Tibial artery (tissue), 4 donors: Measurements from ENCODE around the gene PIK3C2G.

ENCODE experiments used
- DNase-seq, 2 donors: peaks; one replicate each; pipeline ENCODE4 v3.0.0-alpha.2; 2019
- H3K27ac ChIP-seq, 2 donors: fragments of 200-600 bp; sonication (generic) in 1 of 2; 1 replicate in 1 of 2; 2 replicates in 1 of 2; pipeline ENCODE4 v1.5.1; 2018 to 2019; ENCODE audit warnings: mild to moderate bottlenecking in 1 of 2
- H3K27me3 ChIP-seq, 2 donors: fragments of 200-600 bp; sonication (generic) in 1 of 2; one replicate each; pipeline versions ENCODE4 v1.5.1 to v1.6.0; 2016 to 2019
- H3K36me3 ChIP-seq, 3 donors: fragments of 200-600 bp; sonication (generic) in 2 of 3; one replicate each; pipeline ENCODE4 v1.5.1; 2016 to 2019; ENCODE audit warnings: mild to moderate bottlenecking in 2 of 3
- H3K4me1 ChIP-seq, 4 donors: fragments of 200-600 bp; sonication (generic) in 2 of 4; 1 replicate in 3 of 4; 2 replicates in 1 of 4; pipeline ENCODE4 v1.5.1; 2016 to 2019
- H3K4me3 ChIP-seq, 2 donors: fragments of 200-600 bp; sonication (generic) in 1 of 2; 1 replicate in 1 of 2; 2 replicates in 1 of 2; pipeline ENCODE4 v1.5.1; 2018 to 2019; ENCODE audit warnings: mild to moderate bottlenecking in 2 of 2
- H3K9me3 ChIP-seq, 3 donors: fragments of 200-600 bp; sonication (generic) in 1 of 3; one replicate each; pipeline ENCODE4 v1.5.1; 2016 to 2019
- CTCF ChIP-seq, 2 experiments: fragments of 200-600 bp in 1 of 2; fragments of 450-650 bp in 1 of 2; IDR thresholded peaks; one replicate each; pipeline ENCODE4 v1.5.1; 2017 to 2019; ENCODE audit warnings: antibody characterized with exemption in 2 of 2, mild to moderate bottlenecking in 1 of 2, moderate library complexity in 1 of 2
- intact Hi-C: fragments of 100-400 bp; cut with DNase I; formaldehyde crosslinking; loops from one replicate; pipeline ENCODE4 v1.15.0; 2023; ENCODE audit warnings: low total_unique reads

The PIK3C2G gene

GRCh38 chr12:18358077-18358476, 96.8 kb downstream of the PIK3C2G start:
- no peaks in the 10 kb centered on the region for H3K9me3 ChIP-seq
- no peaks in the 10 kb centered on the region for H3K27me3 ChIP-seq
- DNase-seq: no peak
- no peaks in the 10 kb centered on the region for H3K4me1 ChIP-seq
- H3K27ac ChIP-seq: no peak overlapping the region
- TF ChIP-seq CTCF (IDR thresholded peaks at IDR 0.05): no peak
- H3K36me3 ChIP-seq: peaks cover 0 to under 1% (median 0%) of the 10 kb centered on the region in 3 donors
- intact Hi-C loops: no loop called here
- no peak overlapping the region for H3K4me3 ChIP-seq

- no peak overlapping the region for H3K27ac ChIP-seq
- H3K36me3 ChIP-seq: no peaks in the 10 kb centered on the region
- no peaks in the 10 kb centered on the region for H3K27me3 ChIP-seq
- TF ChIP-seq CTCF (IDR thresholded peaks at IDR 0.05): no peak
- no peak overlapping the region for H3K4me3 ChIP-seq
- no peak for DNase-seq
- no peaks in the 10 kb centered on the region for H3K4me1 ChIP-seq
- intact Hi-C loops: no loop called here
- H3K9me3 ChIP-seq: no peaks in the 10 kb centered on the region
Observed at GRCh38 chr12:18358930-18359329, 97.6 kb downstream of the PIK3C2G start.

GRCh38 chr12:18361433-18361832, 100.1 kb downstream of the PIK3C2G start:
- DNase-seq: no peak
- no peak overlapping the region for H3K4me3 ChIP-seq
- no peaks in the 10 kb centered on the region for H3K27me3 ChIP-seq
- H3K4me1 ChIP-seq: no peaks in the 10 kb centered on the region
- no peak overlapping the region for H3K27ac ChIP-seq
- no peaks in the 10 kb centered on the region for H3K36me3 ChIP-seq
- TF ChIP-seq CTCF (IDR thresholded peaks at IDR 0.05): no peak
- intact Hi-C loops: no loop called here
- H3K9me3 ChIP-seq: no peaks in the 10 kb centered on the region

GRCh38 chr12:18363321-18363720, 102.0 kb downstream of the PIK3C2G start:
- Histone ChIP-seq H3K27ac (no peak overlapping the region), H3K9me3 (no peaks in the 10 kb centered on the region), H3K27me3 (no peaks in the 10 kb centered on the region), H3K4me1 (no peaks in the 10 kb centered on the region), H3K36me3 (no peaks in the 10 kb centered on the region), H3K4me3 (no peak overlapping the region)
- no peak for TF ChIP-seq CTCF (IDR thresholded peaks at IDR 0.05)
- no peak for DNase-seq
- intact Hi-C loops: no loop called here

GRCh38 chr12:18368594-18368993, 107.3 kb downstream of the PIK3C2G start:
- H3K9me3 ChIP-seq: no peaks in the 10 kb centered on the region
- no peak for TF ChIP-seq CTCF (IDR thresholded peaks at IDR 0.05)
- H3K27me3 ChIP-seq: no peaks in the 10 kb centered on the region
- H3K4me3 ChIP-seq: no peak overlapping the region
- no peak overlapping the region for H3K27ac ChIP-seq
- no peaks in the 10 kb centered on the region for H3K36me3 ChIP-seq
- intact Hi-C loops: no loop called here
- no peaks in the 10 kb centered on the region for H3K4me1 ChIP-seq
- no peak for DNase-seq

- DNase-seq: no peak
- H3K27ac ChIP-seq: no peak overlapping the region
- peaks cover 0 to 20% (median 0%) of the 10 kb centered on the region in 3 donors for H3K36me3 ChIP-seq
- no peaks in the 10 kb centered on the region for H3K4me1 ChIP-seq
- no peak overlapping the region for H3K4me3 ChIP-seq
- peaks cover 0 to 8% (median 0%) of the 10 kb centered on the region in 3 donors for H3K9me3 ChIP-seq
- intact Hi-C loops: no loop called here
- TF ChIP-seq CTCF (IDR thresholded peaks at IDR 0.05): no peak
- H3K27me3 ChIP-seq: no peaks in the 10 kb centered on the region
Observed at GRCh38 chr12:18373181-18373580, 111.9 kb downstream of the PIK3C2G start.
